GM21576 (cell line): ENCODE results near the gene VTN.

ENCODE experiments used
- ATAC-seq: cut with Tn5 transposase; IDR thresholded peaks from one replicate; pipeline ENCODE4 v1.9.1; 2021; ENCODE audit warnings: mild to moderate bottlenecking, moderate library complexity; ENCODE audit not compliant: unreplicated experiment

VTN gene

GRCh38 chr17:28370744-28371103 lies 617 bp upstream of the VTN start:
- no peak for ATAC-seq

- no peak for ATAC-seq
Measured at GRCh38 chr17:28369684-28370034, 448 bp downstream of the VTN start.

- ATAC-seq = no peak
Measured at GRCh38 chr17:28368915-28369683, 1.0 kb downstream of the VTN start.

DNA sequence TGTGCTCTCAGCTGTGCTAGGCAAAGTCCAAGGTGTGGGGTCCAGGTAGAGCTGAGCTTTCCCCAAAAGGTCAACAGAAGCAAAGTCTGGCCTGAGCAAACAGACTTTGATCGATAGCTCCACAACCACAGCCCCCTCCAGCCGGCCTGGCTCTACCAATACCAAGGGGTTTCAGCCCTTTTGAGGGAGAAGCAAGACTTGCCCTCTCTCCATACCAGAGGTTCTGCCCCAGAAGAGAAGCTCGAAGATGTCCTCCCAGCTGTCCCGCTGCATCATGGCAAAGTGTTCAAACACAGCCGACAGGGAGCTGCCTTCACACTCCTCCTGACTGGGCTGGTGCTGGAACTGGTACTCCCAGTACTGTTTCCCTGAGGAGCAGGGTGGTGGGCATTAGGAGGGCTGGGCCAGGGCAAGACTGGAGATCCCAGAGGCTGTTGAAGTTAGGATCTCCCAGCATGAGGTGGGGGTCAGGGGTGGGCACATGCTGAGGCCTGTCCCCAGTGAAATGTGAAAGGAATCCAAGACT lies 1.7 kb downstream of the VTN start:
- no peak for ATAC-seq

DNA sequence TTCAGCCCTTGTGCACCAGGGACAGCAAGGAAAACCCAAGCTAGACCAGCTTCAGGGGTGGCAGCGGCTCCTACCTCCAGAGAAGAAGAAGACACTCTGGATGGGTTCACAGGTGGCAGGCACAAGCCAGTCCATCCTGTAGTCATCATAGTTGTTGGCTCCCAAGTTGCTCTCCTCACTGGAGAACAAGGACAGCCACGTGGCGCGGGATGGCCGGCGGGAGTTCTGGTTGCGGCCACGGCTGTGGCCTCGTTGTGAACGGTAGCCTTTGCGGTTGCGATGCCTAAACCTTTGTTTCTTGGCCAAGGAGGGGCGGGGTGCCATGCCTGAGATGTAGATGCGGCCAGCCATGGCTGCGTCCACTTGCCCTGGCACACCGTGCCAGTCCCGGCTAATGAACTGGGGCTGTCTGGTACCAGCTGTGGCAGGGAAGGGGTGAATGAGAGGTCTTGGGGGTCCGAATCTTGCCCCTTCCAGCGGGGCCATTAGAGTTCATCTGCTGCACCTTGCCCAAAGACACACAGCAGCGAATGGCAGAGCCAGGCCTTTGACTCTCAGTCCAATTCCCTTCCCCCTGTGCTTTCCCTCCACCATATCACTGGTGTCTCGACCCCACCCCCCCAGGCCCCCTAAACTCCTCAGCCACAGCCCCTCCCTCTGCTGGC lies 2.3 kb downstream of the VTN start:
- ATAC-seq = no peak

DNA sequence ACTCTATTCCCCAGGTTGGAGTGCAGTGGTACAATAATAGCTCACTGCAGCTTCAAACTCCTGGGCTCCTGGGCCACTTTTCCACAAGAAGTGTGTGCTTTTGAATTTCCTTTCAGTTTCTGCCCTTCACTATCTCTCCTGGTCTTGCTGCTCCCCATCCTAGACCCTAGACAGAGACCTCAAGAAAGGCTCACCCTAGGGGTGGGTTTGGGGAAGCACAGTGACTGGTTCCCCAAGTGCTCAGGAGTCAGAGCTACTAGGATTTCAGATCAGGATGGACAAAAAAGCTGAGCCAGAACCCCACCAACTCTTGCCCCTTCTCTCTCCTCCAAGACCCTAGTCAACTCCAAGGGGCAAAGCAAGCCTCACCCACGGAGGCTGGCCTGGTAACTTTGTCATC lies 3.5 kb downstream of the VTN start:
- ATAC-seq = no peak

- no peak for ATAC-seq
Measured at GRCh38 chr17:28365487-28365886, 4.6 kb downstream of the VTN start.

GRCh38 chr17:28364665-28365363 lies 5.3 kb downstream of the VTN start, which contains the start of gene SEBOX:
Gene SEBOX, minus strand, starts transcription at chr17:28365199. Its CDS starts 48 bp downstream, at chr17:28365151.
- no peak for ATAC-seq

- no peak for ATAC-seq
Measured at GRCh38 chr17:28363776-28364650, 6.1 kb downstream of the VTN start.

DNA sequence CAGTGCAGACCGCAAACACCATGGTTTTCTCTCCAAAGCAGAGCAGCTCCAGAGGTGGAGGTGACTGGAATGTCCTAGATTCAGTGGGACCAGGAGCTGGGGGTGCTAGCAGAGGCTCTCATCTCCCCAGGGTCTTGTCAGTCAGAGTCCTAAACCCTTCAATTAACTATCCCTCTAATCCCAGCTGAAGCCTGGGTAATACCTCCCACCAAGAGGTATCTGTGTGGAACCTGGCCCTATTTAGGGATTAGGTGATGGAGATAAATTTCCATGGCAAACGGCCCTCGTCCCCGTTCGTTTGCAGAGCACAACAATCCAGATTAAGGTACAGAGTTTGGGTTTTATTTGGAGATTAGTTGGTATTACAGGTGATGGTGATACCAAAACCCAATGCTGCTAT lies 6.9 kb downstream of the VTN start:
- no peak for ATAC-seq

DNA sequence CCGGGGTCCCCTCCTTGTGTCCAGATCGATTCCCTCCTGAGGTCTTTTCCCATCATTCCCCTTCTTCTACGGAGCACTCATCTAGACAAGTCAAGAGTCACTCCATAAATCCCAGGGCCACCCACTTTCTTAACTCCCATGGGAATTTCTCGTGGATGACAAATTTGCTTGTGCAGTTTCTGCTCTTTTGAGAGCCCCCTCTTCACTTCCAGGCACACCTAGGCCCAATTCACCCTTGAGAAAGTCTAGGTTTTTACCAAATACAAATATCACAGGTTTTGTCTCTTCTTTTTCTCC lies 12.3 kb downstream of the VTN start:
- ATAC-seq = no peak

DNA sequence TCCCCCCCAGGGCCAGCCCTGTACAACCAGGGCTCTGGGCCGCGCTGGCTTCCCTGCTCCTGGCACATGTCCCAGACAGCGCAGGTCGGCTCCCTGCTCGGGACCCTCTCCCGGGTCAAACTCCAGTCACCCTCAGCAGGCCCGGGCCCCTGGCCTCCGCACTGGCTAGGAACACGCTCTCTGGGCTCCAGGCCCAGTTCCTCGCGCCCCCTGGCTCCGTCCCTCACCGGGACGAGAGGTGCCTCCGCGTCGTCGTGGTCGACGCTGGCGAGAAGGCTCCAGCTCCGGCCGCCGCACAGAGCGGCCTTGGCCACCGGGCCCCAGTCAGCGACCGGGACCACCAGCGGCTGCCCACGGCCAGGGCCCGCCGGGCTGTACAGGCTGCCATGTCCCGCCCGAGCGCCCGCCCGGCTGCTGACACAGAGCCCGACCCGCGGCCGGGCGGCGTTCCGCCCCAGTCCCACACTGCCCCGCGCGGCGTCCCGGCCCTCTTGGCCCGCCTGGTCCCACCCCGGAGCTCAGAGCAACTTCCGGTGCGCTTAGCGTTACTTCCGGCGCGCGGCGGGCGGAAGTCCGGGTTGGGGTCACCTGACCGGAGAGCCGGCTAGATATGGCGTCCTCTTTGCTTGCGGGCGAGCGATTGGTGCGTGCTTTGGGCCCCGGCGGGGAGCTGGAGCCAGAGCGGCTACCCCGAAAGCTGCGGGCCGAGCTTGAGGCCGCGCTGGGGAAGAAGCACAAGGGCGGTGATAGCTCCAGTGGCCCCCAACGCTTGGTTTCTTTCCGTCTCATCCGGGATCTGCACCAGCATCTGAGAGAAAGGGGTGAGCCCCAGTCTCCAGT lies 12.8 kb downstream of the VTN start, which contains the start of gene POLDIP2:
Gene POLDIP2 (minus strand): TSS at position 467 of the 840 bp plus-strand sequence. CDS start 79 bp downstream, at position 388.
- peak; percentile 87 for ATAC-seq

DNA sequence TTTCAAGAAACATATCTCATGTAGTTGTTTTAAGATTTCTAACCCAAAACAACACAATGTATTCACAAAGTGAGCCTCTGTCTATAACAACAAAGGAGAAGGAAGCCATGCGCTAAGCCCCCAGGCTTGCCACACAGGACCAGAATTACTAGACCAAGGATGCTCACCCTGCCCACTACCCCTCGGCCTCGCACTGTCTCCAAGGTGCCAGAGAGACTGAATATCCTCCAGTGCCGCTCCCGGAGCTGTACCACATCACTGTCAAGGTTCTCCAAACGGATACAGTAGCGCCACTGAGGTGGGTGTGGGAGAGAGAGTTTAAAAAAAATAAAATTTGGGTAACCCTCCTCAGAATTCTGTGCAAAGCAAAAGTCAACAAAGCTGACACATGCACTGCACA lies 19.8 kb downstream of the VTN start:
- ATAC-seq = no peak

GRCh38 chr17:28348979-28349378 lies 21.1 kb downstream of the VTN start:
- no peak for ATAC-seq

DNA sequence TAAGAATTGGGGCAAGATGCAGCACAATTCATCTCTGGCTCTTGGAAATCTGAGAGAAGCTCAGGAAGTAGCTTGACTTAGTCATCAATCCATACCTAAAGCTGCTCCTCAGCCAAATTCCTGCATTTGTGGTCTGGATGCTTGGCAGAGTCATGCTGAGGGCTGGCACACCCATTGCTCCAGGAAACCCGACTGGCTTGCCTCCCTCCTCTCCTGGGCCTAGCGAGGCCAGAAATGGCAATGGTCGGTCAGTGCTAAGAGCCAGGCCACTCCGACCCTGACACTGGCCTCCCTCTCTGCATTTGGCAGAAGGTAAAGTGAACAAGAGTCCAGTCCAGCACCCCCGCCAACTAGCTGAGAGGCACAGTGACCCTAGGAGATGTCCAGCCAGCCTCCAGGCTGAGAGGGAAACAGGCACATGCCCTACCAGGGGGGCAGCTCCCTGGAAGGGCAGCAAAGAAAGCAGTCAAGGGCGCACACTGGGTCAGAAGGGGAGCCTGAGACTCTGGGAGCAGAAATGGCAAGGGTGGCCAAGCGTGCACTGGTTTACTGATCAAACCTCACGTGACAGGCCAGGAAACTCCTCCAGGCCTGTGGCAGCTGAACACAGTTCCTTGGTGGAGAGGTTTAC lies 22.7 kb downstream of the VTN start:
- no peak for ATAC-seq

- ATAC-seq = no peak
Measured at GRCh38 chr17:28346746-28347246, 23.3 kb downstream of the VTN start.

GRCh38 chr17:28346199-28346580 lies 23.9 kb downstream of the VTN start:
- no peak for ATAC-seq

DNA sequence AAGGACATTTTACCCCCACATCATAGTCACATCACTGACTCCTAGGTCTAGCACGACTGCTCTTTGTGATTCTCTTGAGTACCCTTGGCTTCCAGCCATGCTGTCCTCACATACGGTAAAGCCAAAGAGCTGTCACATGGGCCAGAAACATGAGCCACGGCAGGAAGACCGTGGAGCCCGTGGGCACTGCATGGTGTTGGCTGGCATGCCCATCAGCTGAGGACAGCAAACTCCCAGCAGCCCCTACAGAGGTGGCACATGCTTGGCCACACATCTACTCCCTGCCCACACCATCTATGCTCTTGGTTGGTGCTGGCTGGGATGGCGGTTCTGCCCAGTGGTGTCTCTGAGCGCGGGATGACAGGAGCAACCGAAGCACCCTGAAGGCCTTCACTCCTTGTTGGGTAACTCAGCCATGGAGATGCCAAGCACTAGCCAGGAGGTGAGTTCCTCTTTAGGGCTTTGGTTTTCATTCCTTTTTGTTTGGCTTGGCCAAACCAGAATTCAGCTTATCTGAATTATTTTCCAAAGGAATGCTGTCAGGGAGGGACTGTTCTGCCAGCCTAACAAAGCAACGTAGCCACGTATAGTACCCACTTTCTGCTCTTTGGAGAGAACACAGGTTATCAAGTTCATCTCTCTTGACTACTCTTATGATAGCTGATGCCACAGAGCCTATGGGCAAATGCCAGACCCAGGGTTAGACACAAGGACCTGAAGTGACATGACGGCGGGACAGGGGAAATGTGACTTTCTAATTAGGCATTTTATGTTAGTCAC lies 24.5 kb downstream of the VTN start:
- no peak for ATAC-seq
